Ovary (tissue), 3 donors: ENCODE measurements around the gene NDUFA11.

ENCODE experiments used
- CTCF ChIP-seq, 3 donors: fragments of 450-650 bp in 2 of 3; fragments of 200-600 bp in 1 of 3; IDR thresholded peaks; one replicate each; pipeline versions ENCODE4 v1.5.1 to v1.8.0; 2016 to 2022; ENCODE audit warnings: antibody characterized with exemption in 3 of 3, mild to moderate bottlenecking in 1 of 3
- EP300 ChIP-seq: sonication (generic); formaldehyde crosslinking; IDR thresholded peaks from one replicate; pipeline ENCODE4 v1.6.1; 2017; ENCODE audit warnings: antibody characterized with exemption
- donor health status: DM: no; HTN: no; CAD: no.

GRCh38 chr19:5897189-5897969 lies 6.2 kb downstream of the NDUFA11 start:
- TF ChIP-seq CTCF (IDR thresholded peaks at IDR 0.05), result no peak
- no peak for TF ChIP-seq EP300
